ENCODE data around the gene STK10. TPM values are rescaled to one million over a fixed set of nuclear protein-coding genes. Genes with fewer than 3 reads are reported as not detected.
A peak's percentile ranks its signal among the peaks of the same experiment; 100 is the strongest.

STK10 gene
- total RNA-seq, 2 donors from 2014 or later = 14.3 to 17.9 TPM

DNA sequence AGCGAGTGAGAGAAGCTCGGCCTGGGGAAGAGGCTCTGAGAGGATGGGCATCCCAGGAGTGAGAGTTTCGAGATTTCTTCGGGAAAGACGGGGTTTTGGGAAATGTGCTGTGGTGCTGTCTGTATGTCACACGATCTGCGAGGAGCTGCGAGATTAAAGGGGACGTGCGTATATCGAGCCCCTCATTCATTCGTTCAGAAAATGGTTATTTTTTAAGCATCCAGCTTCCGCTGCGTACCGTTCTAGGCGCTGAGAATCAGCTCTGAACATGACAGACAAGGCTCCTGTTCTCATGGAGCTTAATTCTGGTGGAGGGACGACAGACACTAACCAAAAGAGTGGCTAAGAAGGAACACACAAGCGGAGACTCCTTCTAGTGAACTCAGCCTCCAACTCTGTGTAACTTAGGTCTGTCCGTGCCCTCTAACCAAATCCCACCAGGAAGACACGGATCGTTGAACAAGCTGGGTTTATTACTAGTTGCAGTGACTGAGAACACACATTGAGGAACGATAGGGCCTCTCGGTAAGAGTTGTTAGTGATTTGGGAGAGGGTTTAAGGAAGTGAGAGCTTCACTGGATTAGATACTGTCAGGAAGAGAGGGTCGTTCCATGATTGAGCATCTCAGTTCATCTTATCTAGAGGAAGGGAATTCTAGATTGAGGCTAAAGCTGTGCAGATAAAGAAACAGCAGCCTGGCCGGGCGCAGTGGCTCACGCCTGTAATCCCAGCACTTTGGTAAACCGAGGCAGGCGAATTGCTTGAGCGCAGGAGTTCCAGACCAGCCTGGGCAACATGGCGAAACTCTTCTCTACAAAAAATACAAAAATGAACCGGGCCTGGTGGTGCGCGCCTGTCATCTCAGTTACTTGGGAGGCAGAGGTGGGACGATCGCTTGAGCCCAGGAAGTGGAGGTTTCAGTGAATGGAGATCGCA, 180.6 kb downstream of the STK10 start:
- Histone ChIP-seq H3K4me3 (ENCODE audit: low read length) (peak overlapping the region; percentile 98), H3K4me1 (ENCODE audit: control insufficient read depth, insufficient read depth, low read length) (peaks cover 19% of the 10 kb centered on the region), H3K9me3 (ENCODE audit: control insufficient read depth, low read length) (no peaks in the 10 kb centered on the region), H3K27me3 (ENCODE audit: control insufficient read depth, insufficient read depth, low read length, poor library complexity, severe bottlenecking) (no peaks in the 10 kb centered on the region), H3K36me3 (ENCODE audit: control insufficient read depth, insufficient read depth, low read length) (no peaks in the 10 kb centered on the region), H3K9ac (ENCODE audit: extremely low read depth, low read length, poor library complexity, severe bottlenecking) (peak overlapping the region; percentile 89), H3K27ac (ENCODE audit: low read depth, low read length) (peak overlapping the region; percentile 42)
- WGBS, 2 experiments (ENCODE audit: insufficient coverage in 1 of 2, insufficient read length in 1 of 2) = 30% methylated on average over 32 to 37 of the region's 37 CpGs
- peak; percentile 71 for DNase-seq
- Mint-ChIP-seq H3K9me3 (no peaks in the 10 kb centered on the region), H3K36me3 (ENCODE audit: low read depth) (no peaks in the 10 kb centered on the region), H3K27ac (peak overlapping the region; percentile 97), H3K4me1 (peaks cover 44% of the 10 kb centered on the region), H3K4me3 (peak overlapping the region; percentile 80), H3K27me3 (ENCODE audit: insufficient read depth) (no peaks in the 10 kb centered on the region)
- TF ChIP-seq, protein P1, sequence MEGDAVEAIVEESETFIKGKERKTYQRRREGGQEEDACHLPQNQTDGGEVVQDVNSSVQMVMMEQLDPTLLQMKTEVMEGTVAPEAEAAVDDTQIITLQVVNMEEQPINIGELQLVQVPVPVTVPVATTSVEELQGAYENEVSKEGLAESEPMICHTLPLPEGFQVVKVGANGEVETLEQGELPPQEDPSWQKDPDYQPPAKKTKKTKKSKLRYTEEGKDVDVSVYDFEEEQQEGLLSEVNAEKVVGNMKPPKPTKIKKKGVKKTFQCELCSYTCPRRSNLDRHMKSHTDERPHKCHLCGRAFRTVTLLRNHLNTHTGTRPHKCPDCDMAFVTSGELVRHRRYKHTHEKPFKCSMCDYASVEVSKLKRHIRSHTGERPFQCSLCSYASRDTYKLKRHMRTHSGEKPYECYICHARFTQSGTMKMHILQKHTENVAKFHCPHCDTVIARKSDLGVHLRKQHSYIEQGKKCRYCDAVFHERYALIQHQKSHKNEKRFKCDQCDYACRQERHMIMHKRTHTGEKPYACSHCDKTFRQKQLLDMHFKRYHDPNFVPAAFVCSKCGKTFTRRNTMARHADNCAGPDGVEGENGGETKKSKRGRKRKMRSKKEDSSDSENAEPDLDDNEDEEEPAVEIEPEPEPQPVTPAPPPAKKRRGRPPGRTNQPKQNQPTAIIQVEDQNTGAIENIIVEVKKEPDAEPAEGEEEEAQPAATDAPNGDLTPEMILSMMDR (conservative IDR thresholded peaks at IDR 0.05) = no peak

DNA sequence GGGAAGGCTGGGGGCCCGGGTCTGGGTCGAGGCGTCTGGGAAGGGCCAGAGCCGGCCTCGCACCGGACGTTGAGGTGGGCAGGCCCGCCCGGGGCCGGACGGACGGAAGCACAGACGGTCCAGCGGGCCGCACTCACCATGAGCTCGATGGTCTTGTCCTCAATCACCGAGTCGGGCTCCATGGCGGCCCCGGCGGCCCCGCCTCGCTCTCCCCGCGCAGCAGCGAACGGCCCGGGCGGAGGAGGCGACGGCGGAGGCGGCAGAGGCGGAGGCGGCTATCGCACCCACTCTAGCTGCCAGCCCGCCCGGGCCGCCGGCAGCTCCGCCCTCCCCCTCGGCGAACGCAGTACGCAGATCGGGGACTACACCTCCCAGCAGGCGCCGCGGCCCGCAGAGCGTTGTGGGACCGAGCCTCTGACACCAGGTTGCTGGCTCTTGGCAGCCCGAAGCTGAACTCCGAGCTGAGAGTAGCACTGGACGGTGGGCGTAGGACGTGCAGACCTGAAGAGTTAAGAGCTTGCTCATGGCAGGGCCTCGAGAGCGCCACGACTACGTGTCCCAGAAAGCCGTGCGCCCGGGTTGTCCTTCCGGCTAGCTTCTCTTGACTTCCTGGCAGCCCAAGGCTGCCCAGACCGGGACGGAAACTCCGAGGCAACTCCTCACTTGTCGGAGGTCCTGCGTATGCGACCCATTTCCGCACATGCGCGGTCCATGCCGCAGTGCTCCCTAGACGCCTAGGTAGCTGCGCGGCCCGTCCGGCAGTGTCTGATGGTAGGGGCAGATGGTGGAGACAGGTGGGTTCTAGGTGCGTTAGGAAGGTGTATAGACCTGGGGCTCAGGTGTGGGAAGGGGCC, 181.5 kb downstream of the STK10 start, which contains the start of gene FBXW11:
Gene FBXW11, minus strand, starts transcription at position 318 of the 854 bp plus-strand sequence. Its CDS starts 136 bp downstream, at position 182.
- WGBS, 2 experiments (ENCODE audit: insufficient coverage in 1 of 2, insufficient read length in 1 of 2) = 0% methylated on average over 26 to 81 of the region's 81 CpGs
- Histone ChIP-seq H3K27me3 (ENCODE audit: control insufficient read depth, insufficient read depth, low read length, poor library complexity, severe bottlenecking) (no peaks in the 10 kb centered on the region), H3K9ac (ENCODE audit: extremely low read depth, low read length, poor library complexity, severe bottlenecking) (peak within 1 kb of the TSS; percentile 89), H3K4me1 (ENCODE audit: control insufficient read depth, insufficient read depth, low read length) (peaks cover 19% of the 10 kb centered on the region), H3K4me3 (ENCODE audit: low read length) (peak within 1 kb of the TSS; percentile 98), H3K9me3 (ENCODE audit: control insufficient read depth, low read length) (no peaks in the 10 kb centered on the region), H3K36me3 (ENCODE audit: control insufficient read depth, insufficient read depth, low read length) (no peaks in the 10 kb centered on the region), H3K27ac (ENCODE audit: low read depth, low read length) (peak within 1 kb of the TSS; percentile 87)
- Mint-ChIP-seq H3K4me3 (peak within 1 kb of the TSS; percentile 80), H3K27me3 (ENCODE audit: insufficient read depth) (no peaks in the 10 kb centered on the region), H3K4me1 (peaks cover 51% of the 10 kb centered on the region), H3K36me3 (ENCODE audit: low read depth) (no peaks in the 10 kb centered on the region), H3K9me3 (no peaks in the 10 kb centered on the region), H3K27ac (peak within 1 kb of the TSS; percentile 97)
- TF ChIP-seq, protein P1 (conservative IDR thresholded peaks at IDR 0.05) = no peak
- DNase-seq = peak; percentile 98

DNA sequence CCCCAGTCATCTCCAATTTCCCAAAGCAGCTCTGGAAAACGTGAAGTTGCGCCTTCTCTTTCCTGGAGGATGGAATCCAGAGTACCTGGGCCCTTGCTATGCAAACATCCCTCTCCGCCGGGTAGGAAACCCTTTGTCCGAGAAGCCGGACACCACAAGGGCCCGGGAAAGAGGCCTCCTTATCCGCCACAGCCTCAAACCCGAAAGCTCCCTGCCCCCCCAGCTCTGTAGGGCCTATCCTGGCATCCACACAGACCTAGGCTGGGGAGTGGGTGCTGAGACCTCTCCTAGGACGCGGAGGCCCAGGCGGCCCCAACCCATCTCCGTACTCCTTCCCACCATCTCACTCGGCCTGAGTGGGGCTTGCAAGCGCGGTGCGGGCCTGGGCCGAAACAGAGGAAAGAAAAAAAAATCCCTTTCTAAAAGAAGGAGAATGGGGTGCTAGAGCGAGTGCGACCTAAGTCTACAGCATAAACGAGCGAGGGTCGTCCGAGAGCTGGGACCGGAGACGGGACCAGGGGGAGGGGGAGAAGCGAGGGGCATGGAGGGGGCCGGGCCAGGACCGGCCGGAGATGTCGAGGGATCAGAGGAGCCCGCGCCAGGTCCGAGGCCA, 182.2 kb downstream of the STK10 start:
- Histone ChIP-seq H3K4me3 (ENCODE audit: low read length) (peak overlapping the region; percentile 98), H3K27ac (ENCODE audit: low read depth, low read length) (peak overlapping the region; percentile 87), H3K9ac (ENCODE audit: extremely low read depth, low read length, poor library complexity, severe bottlenecking) (peak overlapping the region; percentile 89), H3K9me3 (ENCODE audit: control insufficient read depth, low read length) (no peaks in the 10 kb centered on the region), H3K27me3 (ENCODE audit: control insufficient read depth, insufficient read depth, low read length, poor library complexity, severe bottlenecking) (no peaks in the 10 kb centered on the region), H3K4me1 (ENCODE audit: control insufficient read depth, insufficient read depth, low read length) (peaks cover 19% of the 10 kb centered on the region), H3K36me3 (ENCODE audit: control insufficient read depth, insufficient read depth, low read length) (no peaks in the 10 kb centered on the region)
- TF ChIP-seq, protein P1 (conservative IDR thresholded peaks at IDR 0.05) = no peak
- WGBS, 2 experiments (ENCODE audit: insufficient coverage in 1 of 2, insufficient read length in 1 of 2) = 0 to 1% methylated on average over 13 to 33 of the region's 34 CpGs
- H3K4me1 Mint-ChIP-seq = peaks cover 58% of the 10 kb centered on the region
- peak overlapping the region; percentile 95 for H3K27ac Mint-ChIP-seq
- H3K9me3 Mint-ChIP-seq = no peaks in the 10 kb centered on the region
- H3K36me3 Mint-ChIP-seq (ENCODE audit: low read depth) = no peaks in the 10 kb centered on the region
- H3K4me3 Mint-ChIP-seq = peak overlapping the region; percentile 80
- no peaks in the 10 kb centered on the region for H3K27me3 Mint-ChIP-seq (ENCODE audit: insufficient read depth)
- peak; percentile 76 for DNase-seq
